ENCODE data around the gene MAP6D1.
"Not testable (repeated sequence)": the region's sequence is repeated elsewhere in the genome, so short reads cannot be mapped to it uniquely, and the experiment has no call there.

The MAP6D1 gene

DNA sequence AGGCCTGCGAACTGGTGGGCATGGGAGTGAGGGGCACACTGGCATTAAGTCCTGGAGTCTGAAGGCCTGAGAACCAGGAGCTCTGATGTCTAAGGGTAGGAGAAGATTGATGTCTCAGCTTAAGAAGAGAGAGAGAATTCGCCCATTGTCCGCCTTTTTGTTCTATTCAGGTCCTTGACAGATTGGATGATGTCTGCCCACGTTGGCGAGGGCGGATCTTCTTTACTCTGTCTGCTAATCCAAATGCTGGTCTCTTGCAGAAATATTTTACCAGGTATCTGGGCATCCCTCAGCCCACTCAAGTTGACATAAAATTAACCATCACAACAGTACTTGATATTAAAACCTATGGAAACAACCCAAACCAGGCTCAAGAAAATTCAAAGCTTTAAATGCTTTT, 44.1 kb downstream of the MAP6D1 start:
- H3K27me3 ChIP-seq, result no peaks in the 10 kb centered on the region
- H3K4me3 ChIP-seq, result no peak overlapping the region
- H3K4me1 ChIP-seq, result peaks cover 0 to 48% (median 11%) of the 10 kb centered on the region in 10 experiments; a peak in 12 of 20 replicates
- no peak overlapping the region for H3K9ac ChIP-seq
- no peak overlapping the region for H3K4me2 ChIP-seq
- H3K27ac ChIP-seq, result no peak overlapping the region
- H4K20me1 ChIP-seq, result peaks cover 3 to 77% (median 38%) of the 10 kb centered on the region in 11 experiments; a peak in 18 of 22 replicates
- H3K9me3 ChIP-seq (replicated peaks in 1 of 11), result no peaks in the 10 kb centered on the region
- no peak for TF ChIP-seq Cebpa-rat (IDR thresholded peaks at IDR 0.05)
- peaks cover 99 to 100% (median 100%) of the 10 kb centered on the region in 11 experiments for H3K36me3 ChIP-seq

DNA sequence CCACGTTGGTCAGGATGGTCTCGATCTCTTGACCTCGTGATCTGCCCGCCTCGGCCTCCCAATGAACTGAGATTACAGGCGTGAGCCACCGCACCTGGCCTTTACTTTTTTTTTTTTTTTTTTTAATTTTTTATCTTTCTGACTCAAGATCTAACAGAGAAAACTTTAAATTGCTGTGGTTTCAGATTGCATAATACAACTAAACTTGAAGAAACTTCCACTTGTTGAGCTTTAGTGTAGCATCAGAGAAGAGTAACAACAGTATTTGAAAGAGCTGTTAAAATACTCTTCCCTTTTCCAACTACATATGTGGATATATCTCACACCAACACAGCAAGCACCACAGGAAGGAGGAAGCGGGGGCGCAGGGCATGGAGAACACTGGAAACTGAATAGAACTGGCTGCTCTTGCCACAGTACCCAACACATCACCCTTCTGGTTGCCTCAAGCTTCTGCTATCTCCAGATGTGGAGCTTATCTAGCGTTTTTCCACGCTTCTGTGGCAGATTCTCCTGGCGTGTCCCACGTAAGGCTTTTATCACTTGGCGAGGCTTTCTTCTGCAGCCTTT, 45.4 kb downstream of the MAP6D1 start:
- Histone ChIP-seq H4K20me1 (peaks cover 0 to 77% (median 39%) of the 10 kb centered on the region in 11 experiments; a peak in 18 of 22 replicates), H3K4me2 (peak overlapping the region in 2 of 11 experiments; percentile 4 to 31; a peak in 2 of 22 replicates), H3K4me3 (no peak overlapping the region), H3K9ac (no peak overlapping the region), H3K27ac (no peak overlapping the region), H3K27me3 (no peaks in the 10 kb centered on the region), H3K4me1 (peaks cover 0 to 60% (median 14%) of the 10 kb centered on the region in 10 experiments; a peak in 12 of 20 replicates), H3K9me3 (replicated peaks in 1 of 11) (no peaks in the 10 kb centered on the region), H3K36me3 (peaks cover 99 to 100% (median 100%) of the 10 kb centered on the region in 11 experiments)
- no peak for TF ChIP-seq Cebpa-rat (IDR thresholded peaks at IDR 0.05)

DNA sequence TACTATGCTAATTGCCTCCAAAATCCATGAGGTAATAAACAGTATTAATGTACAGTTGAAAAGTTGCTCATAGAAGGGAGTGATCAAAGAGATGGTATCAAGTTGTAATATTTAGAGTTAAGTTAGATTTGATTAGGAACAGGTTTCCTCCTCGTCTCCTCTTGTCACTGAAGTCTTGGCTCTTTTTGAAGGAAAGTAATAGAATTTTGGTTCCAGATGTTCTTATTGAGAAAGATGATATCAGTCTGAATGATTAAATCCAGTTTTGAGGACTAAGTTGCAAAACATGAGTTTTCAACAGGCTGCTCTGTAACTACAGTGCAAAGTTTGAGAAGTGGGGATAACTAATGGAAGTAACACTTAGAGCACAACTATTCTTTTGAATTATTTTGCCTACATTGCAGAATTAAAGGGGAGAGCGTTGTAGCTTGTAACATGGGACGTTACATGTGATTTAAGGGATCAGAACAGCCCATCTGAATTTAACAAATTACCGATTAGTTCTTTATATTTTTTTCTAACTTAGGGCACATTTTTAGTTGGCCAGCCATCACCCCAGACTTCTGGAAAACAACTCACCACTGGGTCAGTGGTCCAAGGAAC, 48.3 kb downstream of the MAP6D1 start:
- Histone ChIP-seq H3K27ac (peak overlapping the region in 1 of 11 experiments; percentile 11; a peak in 4 of 22 replicates), H3K4me2 (peak overlapping the region in 1 of 11 experiments; percentile 47; a peak in 2 of 22 replicates), H3K4me3 (no peak overlapping the region), H3K9ac (no peak overlapping the region), H3K27me3 (no peaks in the 10 kb centered on the region), H3K4me1 (peaks cover 0 to 42% (median 7%) of the 10 kb centered on the region in 10 experiments; a peak in 11 of 20 replicates), H3K9me3 (replicated peaks in 1 of 11) (no peaks in the 10 kb centered on the region), H4K20me1 (peaks cover 0 to 49% (median 20%) of the 10 kb centered on the region in 11 experiments; a peak in 15 of 22 replicates), H3K36me3 (peaks cover 99 to 100% (median 100%) of the 10 kb centered on the region in 11 experiments)
- no peak for TF ChIP-seq Cebpa-rat (IDR thresholded peaks at IDR 0.05)

DNA sequence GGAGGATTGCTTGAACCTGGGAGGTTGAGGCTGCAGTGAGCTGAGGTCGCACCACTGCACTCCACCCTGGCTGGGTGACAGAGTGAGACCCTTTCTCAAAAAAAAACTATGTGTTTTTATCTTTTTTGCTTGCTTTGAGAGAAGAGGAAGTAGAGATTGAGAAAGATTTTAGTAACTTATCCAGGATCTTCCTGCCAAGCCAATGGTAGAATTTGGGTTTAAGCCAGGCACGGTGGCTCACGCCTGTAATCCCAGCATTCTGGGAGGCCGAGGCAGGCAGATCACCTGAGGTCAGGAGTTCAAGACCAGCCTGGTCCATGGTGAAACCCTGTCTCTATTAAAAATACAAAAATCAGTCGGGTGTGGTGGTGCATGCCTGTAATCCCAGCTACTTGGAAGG, 48.9 kb downstream of the MAP6D1 start:
- Histone ChIP-seq H3K4me1 (peaks cover 0 to 42% (median 7%) of the 10 kb centered on the region in 10 experiments; a peak in 11 of 20 replicates), H4K20me1 (peaks cover 0 to 43% (median 20%) of the 10 kb centered on the region in 11 experiments; a peak in 15 of 22 replicates), H3K4me2 (peak overlapping the region in 5 of 11 experiments; percentile 11 to 47 (median 29); a peak in 6 of 22 replicates), H3K27ac (peak overlapping the region in 4 of 11 experiments; percentile 11 to 39 (median 23); a peak in 5 of 22 replicates), H3K36me3 (peaks cover 100% of the 10 kb centered on the region in 11 experiments)
- H3K9ac ChIP-seq; H3K27me3 ChIP-seq; H3K4me3 ChIP-seq; H3K9me3 ChIP-seq (replicated peaks in 1 of 11): not testable (repeated sequence)

DNA sequence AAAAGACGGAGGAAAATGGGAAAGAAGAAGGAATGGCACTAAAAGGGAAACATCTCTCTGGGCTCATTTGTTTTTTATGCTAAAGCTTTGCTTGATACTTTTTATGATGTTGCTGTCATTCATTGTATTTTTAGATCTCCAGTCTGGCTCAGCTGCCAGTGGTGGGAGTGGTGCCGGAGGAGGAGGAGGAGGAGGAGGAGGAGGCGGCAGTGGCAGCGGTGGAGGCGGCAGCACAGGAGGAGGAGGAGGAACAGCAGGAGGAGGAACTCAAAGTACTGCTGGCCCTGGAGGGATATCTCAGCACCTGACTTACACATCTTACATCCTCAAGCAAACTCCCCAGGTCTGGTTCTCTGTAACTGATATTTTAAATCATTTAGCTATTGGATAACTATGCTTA, 49.6 kb downstream of the MAP6D1 start:
- Histone ChIP-seq H3K4me1 (peaks cover 0 to 45% (median 7%) of the 10 kb centered on the region in 10 experiments; a peak in 11 of 20 replicates), H3K27me3 (no peaks in the 10 kb centered on the region), H3K27ac (peak overlapping the region in 2 of 11 experiments; percentile 30 to 39; a peak in 1 of 22 replicates), H3K4me2 (peak overlapping the region in 5 of 11 experiments; percentile 11 to 47 (median 29); a peak in 6 of 22 replicates), H3K9me3 (replicated peaks in 1 of 11) (no peaks in the 10 kb centered on the region), H3K4me3 (no peak overlapping the region), H4K20me1 (peaks cover 0 to 38% (median 24%) of the 10 kb centered on the region in 11 experiments; a peak in 15 of 22 replicates), H3K36me3 (peaks cover 98 to 100% (median 100%) of the 10 kb centered on the region in 11 experiments), H3K9ac (no peak overlapping the region)
- no peak for TF ChIP-seq Cebpa-rat (IDR thresholded peaks at IDR 0.05)

DNA sequence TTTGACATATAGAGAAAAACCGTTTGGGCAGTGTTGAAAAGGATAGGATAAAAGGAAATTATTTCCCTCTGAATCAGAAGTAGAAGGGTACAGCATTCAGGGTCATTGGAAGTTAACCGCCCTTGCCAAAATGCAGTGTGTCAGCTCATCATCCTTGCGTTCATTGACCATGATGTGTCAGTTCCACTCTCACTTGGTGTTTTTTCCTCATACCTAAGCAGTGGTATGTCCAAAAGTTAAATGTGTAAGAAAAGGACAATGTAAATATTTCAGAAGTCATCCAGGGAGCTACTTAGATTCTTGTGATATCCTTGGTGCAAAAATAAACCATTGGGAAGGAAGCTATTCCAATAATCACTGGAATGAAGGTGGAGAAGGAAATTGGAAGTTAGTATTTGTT, 50.7 kb downstream of the MAP6D1 start:
- H3K4me3 ChIP-seq, result no peak overlapping the region
- peaks cover 0 to 31% (median 17%) of the 10 kb centered on the region in 11 experiments; a peak in 12 of 22 replicates for H4K20me1 ChIP-seq
- no peak overlapping the region for H3K4me2 ChIP-seq
- no peak overlapping the region for H3K27ac ChIP-seq
- H3K36me3 ChIP-seq, result peaks cover 98 to 100% (median 100%) of the 10 kb centered on the region in 11 experiments
- no peak overlapping the region for H3K9ac ChIP-seq
- no peak for TF ChIP-seq Cebpa-rat (IDR thresholded peaks at IDR 0.05)
- no peaks in the 10 kb centered on the region for H3K9me3 ChIP-seq (replicated peaks in 1 of 11)
- H3K4me1 ChIP-seq, result peaks cover 0 to 34% (median 7%) of the 10 kb centered on the region in 10 experiments; a peak in 11 of 20 replicates
- H3K27me3 ChIP-seq, result no peaks in the 10 kb centered on the region

DNA sequence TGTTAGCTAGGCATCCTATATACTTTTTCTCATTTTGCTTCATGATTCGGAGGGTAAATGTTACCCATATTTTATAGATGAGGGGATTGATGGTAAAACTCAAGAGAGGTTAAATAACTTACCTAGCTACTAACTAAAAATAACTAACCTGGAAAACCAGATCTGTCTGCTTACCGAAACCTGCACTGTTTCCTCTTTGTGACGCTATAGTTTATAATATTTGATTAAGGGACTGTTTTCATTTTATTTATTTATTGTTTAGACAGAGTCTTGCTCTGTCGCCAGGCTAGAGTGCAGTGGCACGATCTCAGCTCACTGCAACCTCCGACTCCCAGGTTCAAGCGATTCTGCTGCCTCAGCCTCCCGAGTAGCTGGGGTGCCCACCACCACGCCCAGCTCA, 55.9 kb downstream of the MAP6D1 start:
- Histone ChIP-seq H4K20me1 (peaks cover 5 to 55% (median 36%) of the 10 kb centered on the region in 11 experiments; a peak in 20 of 22 replicates), H3K4me1 (peaks cover 0 to 26% (median 19%) of the 10 kb centered on the region in 10 experiments; a peak in 16 of 20 replicates), H3K27ac (no peak overlapping the region), H3K36me3 (peaks cover 74 to 100% (median 95%) of the 10 kb centered on the region in 11 experiments), H3K9me3 (replicated peaks in 1 of 11) (no peaks in the 10 kb centered on the region), H3K27me3 (no peaks in the 10 kb centered on the region), H3K4me3 (no peak overlapping the region), H3K4me2 (no peak overlapping the region), H3K9ac (no peak overlapping the region)
- TF ChIP-seq Cebpa-rat (IDR thresholded peaks at IDR 0.05), result no peak

DNA sequence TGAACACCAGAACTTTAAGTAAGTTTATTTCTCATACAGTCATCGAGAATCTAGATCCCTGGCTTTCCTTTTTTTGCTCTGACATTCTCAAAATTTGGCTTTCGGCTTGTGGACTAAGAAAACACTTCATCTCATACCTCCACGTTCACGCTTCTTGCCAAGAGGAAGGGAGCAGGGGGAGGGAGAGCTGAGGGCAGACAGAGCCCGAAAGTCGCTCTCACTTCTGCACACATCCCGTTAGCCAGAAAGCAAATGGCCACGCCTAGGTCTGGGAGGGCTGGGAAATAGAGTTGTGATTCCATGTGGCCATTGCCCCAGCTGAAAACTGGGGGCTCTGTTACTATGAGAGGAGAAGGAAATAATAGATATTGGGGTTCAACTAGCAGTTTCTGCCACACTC, 57.3 kb downstream of the MAP6D1 start:
- no peak overlapping the region for H3K4me3 ChIP-seq
- H3K27me3 ChIP-seq, result no peaks in the 10 kb centered on the region
- no peak overlapping the region for H3K27ac ChIP-seq
- no peak overlapping the region for H3K9ac ChIP-seq
- peaks cover 74 to 100% (median 95%) of the 10 kb centered on the region in 11 experiments for H3K36me3 ChIP-seq
- H4K20me1 ChIP-seq, result peaks cover 5 to 68% (median 46%) of the 10 kb centered on the region in 11 experiments; a peak in 20 of 22 replicates
- no peaks in the 10 kb centered on the region for H3K9me3 ChIP-seq (replicated peaks in 1 of 11)
- H3K4me2 ChIP-seq, result no peak overlapping the region
- no peak for TF ChIP-seq Cebpa-rat (IDR thresholded peaks at IDR 0.05)
- peaks cover 0 to 39% (median 31%) of the 10 kb centered on the region in 10 experiments; a peak in 16 of 20 replicates for H3K4me1 ChIP-seq

Data from BLaER1 treated with 17β-estradiol and CSF1 and Interleukin-3, amounts not matched to agents 10 nM and 100 nM (cell line).